ENCODE measurements around the gene FOXO1.
A peak's percentile ranks its signal among the peaks of the same experiment; 100 is the strongest.
"Not testable (repeated sequence)": the region's sequence is repeated elsewhere in the genome, so short reads cannot be mapped to it uniquely, and the experiment has no call there.

The FOXO1 gene

GRCh38 chr13:40666045-40666932 lies at the start of gene FOXO1:
TSS of gene FOXO1 (minus strand) at chr13:40666641. CDS start at chr13:40666212, 429 bp downstream.
- DNase-seq = peak; percentile 44 to 78

DNA sequence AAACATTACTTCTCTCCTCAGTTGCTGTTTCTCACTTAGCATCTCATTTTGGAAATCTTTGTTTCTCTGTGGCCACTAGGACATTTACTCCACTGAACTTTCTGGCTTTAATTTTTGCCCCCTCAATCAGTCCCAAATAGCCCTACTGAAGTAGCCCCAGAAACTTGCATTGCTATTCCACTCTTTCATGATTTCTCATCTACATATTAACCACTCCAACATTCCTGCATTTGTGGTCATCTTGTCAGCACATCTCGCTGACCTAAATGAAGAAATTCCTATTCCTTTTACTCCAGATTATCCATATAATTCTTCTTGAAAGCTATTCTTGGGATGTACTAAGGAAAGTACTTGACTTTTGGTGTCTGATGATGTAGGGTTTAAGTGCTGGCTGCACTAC lies 48.0 kb upstream of the FOXO1 start:
- not testable (repeated sequence) for DNase-seq

DNA sequence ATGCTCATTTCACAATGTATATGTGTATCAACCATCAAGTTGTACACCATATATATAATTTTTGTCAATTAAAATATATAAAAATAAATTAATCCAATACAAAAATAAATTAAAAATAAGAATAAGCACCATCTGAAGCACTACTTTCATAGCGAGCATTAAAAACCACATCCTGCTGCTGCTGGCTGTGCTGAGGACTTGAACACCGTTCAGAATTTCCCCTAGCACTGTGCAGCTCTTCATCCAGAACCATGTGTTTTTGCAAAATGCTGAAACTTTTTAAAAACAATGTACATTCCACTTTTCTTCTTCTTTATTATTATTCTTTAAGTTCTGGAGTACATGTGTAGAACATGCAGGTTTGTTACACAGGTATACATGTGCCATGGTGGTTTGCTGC lies 40.0 kb upstream of the FOXO1 start:
- no peak for DNase-seq

DNA sequence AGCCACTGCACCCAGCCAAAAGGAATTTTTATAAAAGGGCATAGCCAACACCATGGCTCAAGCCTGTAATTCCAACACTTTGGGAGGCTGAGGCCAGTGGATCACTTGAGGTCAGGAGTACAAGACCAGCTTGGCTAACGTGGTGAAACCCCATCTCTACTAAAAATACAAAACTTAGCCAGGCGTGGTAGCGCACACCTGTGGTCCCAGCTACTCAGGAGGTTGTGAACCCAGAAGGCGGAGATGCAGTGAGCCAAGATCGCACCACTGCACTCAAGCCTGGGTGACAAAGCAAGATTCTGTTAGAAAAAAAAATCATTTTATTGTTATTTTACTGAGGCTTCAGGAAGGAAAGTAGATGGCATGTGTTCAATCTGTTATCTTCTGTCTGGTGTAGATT lies 31.3 kb upstream of the FOXO1 start:
- no peak for DNase-seq

DNA sequence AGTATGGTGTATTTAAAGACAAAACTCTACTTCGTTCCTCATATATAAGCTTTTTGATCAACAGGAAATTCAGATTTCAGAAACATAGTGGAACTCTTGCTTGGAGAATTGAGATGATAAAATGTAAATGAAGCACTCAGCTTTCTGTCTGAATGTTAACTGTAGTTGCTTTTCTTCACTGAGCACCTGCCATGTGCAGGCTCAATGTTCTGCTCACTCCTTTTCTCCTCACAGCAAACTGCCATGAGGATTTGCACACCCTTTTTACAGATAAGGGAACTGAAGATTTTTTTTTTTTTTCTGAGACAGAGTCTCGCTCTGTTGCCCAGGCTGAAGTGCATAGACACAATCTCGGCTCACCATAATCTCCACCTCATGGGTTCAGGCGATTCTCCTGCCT lies 28.0 kb upstream of the FOXO1 start:
- no peak for DNase-seq

DNA sequence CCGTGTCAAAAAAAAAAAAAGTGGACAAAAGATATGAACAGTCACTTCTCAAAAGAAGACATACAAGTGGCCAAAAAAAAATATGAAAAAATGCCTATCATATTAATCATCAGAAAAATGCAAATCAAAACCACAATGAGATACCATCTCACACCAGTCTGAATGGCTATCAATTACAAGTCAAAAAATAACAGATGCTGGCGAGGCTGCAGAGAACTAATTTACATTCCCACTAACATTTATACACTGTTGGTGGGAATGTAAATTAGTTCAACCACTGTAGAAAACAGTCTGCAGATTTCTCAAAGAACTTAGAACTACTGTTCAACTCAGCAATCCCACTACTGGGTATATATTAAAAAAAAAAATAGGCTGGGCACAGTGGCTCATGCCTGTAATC lies 26.5 kb upstream of the FOXO1 start:
- no peak for DNase-seq

DNA sequence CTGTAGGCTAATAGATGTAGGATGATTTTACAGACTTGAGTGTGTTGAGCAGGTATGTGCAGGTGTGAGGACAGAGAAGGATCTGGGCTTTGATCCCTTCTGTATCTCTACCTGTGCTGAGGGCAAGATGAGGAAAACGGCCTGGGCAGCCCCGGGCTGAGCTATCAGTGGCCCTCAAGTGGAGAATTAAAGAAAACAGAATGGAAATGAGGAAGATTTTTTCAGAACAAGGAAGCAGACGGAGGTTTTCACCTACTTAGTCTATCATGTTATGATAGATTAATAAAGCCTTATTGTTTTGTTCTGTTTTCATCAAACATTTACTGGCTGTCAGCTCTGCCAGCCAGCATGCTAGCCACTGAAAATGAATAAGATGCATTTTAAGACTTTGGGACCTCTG lies 22.3 kb upstream of the FOXO1 start:
- no peak for DNase-seq

- peak in 1 of 2 experiments; percentile 17 for DNase-seq
Observed at GRCh38 chr13:40682449-40683240, 16.2 kb upstream of the FOXO1 start.

DNA sequence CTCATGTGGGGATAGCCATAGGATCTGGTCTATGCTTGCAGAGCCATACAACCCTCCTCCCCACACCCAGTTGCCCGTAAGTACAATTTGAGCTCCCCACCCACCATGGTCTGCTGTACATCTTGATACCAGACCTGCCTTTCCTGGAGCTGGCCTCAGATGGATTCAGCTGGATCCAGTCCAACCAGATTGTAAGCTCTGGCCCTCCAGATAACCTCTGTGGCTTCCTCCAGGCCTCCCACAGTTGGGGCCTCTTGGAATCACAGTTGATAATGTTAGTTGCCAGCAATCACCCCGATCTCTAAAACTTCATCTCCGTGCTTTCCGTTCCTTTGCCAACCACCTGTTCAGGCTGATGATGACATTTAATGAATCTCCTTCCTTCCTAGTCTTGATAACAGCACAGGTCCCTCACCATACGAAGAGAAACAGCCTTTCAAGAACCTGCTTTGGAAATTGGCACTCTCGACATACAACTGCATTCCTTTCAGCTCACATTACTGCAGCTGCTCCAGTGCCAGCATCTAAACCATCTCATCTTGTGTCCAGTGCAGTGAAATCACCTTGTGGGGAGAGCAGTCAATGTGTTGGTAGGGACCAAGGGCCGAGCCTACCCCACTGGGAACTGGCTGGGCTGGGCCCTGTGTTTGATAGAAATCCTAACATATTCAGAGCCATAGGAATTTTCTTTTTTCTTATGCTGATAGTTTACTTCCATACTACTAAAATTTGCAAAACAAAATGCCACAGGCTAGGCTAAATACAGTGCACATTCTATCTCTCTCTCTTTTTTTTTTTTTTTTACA lies 15.1 kb upstream of the FOXO1 start:
- DNase-seq = no peak

- DNase-seq = no peak
Observed at GRCh38 chr13:40680659-40681323, 14.3 kb upstream of the FOXO1 start.

- DNase-seq = no peak
Observed at GRCh38 chr13:40679480-40679985, 13.1 kb upstream of the FOXO1 start.

DNA sequence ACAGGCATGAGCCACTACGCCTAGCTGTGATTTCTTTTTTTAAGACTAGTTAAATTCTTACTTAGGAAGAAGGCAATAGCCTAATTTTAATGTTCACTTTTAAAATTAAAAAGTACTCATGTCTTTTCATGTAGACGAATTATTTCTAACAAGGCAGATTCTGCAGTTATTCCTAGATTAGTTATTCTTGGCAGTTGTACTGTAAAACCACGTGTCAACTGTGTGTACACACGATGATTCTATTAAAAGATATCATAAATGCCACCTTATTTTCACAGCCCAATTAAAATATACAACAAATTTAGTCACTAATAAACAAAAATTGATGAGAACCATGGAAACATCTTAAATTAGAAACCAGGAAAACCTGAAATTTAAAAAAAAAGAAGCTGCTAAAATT lies 10.6 kb upstream of the FOXO1 start:
- no peak for DNase-seq

GRCh38 chr13:40676007-40676406 lies 9.6 kb upstream of the FOXO1 start:
- DNase-seq = no peak

DNA sequence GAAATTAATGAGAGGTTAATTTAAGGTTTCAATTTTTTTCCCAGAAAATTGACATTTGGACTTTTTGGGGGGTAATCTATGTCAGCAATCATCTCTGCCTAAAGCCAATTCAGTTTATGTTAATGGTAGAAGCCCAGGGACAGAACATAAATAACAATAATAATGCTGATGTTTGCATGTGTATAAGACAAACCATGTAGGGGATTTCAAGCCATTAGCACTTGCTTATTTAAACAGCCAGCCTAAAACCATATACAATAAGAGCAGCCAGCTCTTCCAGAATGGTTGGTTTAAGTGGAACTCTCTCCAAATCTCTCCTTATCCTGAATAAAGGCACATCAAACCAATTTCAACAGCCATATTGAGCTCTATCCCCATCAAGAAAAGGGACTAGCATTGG lies 7.0 kb upstream of the FOXO1 start:
- DNase-seq = no peak

GRCh38 chr13:40672765-40673397 lies 6.4 kb upstream of the FOXO1 start:
- no peak for DNase-seq

DNA sequence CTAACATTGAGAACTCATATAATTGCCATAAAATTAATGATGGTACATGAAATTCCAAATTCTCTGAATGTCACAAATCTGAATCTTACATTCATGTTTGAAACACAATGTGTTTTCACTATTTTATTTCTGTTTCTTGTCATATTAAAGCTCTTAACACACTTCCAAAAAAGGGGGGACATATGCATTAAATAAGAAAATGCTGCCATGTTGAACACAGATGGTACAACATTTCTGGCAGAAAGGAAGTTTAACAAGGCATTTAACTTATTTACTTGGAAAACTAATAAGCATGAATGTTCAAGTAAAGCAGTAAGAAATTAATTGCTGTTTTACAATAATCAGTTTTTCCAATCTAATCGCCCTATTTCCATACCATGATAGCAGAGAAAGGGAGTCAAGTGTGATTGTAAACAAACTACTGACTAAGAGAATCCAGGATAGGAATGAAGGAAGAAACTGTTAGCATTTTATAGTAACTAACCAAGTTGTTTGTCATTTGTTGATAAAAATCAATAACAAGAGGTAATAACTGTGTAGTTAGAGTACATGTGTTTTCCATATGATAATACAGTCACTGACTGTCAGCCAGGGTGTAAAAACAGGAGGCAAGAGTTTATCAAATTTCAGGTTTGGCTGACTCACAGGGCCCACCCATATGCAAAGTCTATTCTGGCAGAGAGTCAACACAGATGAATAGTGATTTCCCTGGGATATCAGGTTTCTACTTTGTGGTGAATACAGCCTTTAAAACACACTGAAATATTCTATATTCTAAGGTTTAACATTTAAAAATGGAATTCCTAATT lies 5.7 kb upstream of the FOXO1 start:
- DNase-seq = peak; percentile 18 to 80

GRCh38 chr13:40670307-40670706 lies 3.9 kb upstream of the FOXO1 start:
- DNase-seq = no peak

GRCh38 chr13:40668335-40668734 lies 1.9 kb upstream of the FOXO1 start:
- no peak for DNase-seq

DNA sequence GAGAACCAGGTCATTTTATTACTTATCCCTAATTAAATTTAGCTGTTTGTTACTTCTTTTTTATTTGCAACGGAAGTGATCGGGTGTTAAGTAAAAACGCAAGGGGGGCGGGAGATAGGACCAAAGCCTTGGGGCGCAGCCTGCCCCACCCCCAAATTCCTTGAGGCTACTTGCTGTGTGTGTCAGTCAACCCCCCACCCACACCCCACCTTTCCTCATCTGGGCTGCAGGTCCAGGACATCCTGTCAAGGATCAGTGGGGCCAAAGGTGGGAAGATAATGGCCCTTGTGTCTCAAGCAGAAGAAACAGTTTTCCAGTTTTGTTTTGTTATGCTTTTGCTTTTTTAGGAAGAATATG lies 1.2 kb upstream of the FOXO1 start:
- no peak for DNase-seq

- peak in 1 of 2 experiments; percentile 60 for DNase-seq
Observed at GRCh38 chr13:40666933-40667621, 636 bp upstream of the FOXO1 start.

All from NCI-H524 (cell line).